Measurements from ENCODE around the gene RNF130. TPM values are rescaled to one million over a fixed set of nuclear protein-coding genes. Genes with fewer than 3 reads are reported as not detected.

RNF130 gene
- total and polyA plus RNA-seq, 9 of the 15 experiments (the other 6 are each of a cell fraction or from before 2014, with no cell fraction given): 5.8 to 39.4 (median 27.1) TPM

DNA sequence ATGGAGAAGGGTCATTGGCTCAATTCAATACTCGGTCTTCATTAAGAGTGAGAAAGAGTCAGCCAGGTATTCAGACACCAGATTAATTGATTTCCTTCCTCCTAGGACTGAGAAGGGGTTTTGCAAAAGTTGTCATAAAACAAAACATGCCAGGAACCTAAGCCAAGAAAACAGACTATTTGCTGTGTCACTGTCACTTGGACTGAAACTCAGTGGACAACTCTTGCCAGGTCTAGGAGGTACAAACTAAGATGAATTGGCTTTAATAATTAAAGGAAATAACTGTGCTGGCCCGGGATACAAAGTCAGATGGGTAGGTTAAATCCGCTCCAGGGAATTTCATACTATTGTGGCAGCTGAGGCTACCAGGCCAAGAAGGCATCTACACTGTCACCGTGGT lies 92.8 kb downstream of the RNF130 start:
- FAIRE-seq: no peak
- Histone ChIP-seq H3K79me2 (ENCODE audit: control insufficient read depth, insufficient read depth, low read length) (no peaks in the 10 kb centered on the region), H3K36me3 (ENCODE audit: control insufficient read depth, insufficient read depth, low read length) (peaks cover 3% of the 10 kb centered on the region; the same call in 2 of the 3 replicates), H3K27ac (ENCODE audit: extremely low read depth, low read depth, low read length) (no peak overlapping the region), H4K20me1 (replicated peaks; ENCODE audit: control insufficient read depth, insufficient read depth, low read length) (peaks cover 3% of the 10 kb centered on the region; the same call in 1 of the 2 replicates), H3K9me1 (ENCODE audit: control insufficient read depth, insufficient read depth, low read length) (no peaks in the 10 kb centered on the region), H3K9me3 (replicated peaks; ENCODE audit: control insufficient read depth, insufficient read depth, low read depth, low read length) (no peaks in the 10 kb centered on the region), H2AFZ (ENCODE audit: low read depth, low read length) (no peak overlapping the region), H3K27me3 (ENCODE audit: control insufficient read depth in 2 of 2, insufficient read depth in 2 of 2, low read length in 2 of 2) (no peaks in the 10 kb centered on the region), H3K4me3 (no peak overlapping the region), H3K4me1 (replicated peaks in 1 of 2; ENCODE audit: control insufficient read depth in 2 of 2, insufficient read depth in 2 of 2, low read length in 2 of 2) (peaks cover 4 to 7% of the 10 kb centered on the region in 2 experiments; a peak in 3 of 5 replicates), H3K4me2 (ENCODE audit: insufficient read depth, low read length) (no peak overlapping the region), H3K9ac (ENCODE audit: insufficient read depth in 1 of 2, low read depth in 2 of 2, low read length in 2 of 2) (no peak overlapping the region)
- peak; percentile 68 for TF ChIP-seq MAFG (tag; conservative IDR thresholded peaks at IDR 0.05)
- TF ChIP-seq, protein P1, sequence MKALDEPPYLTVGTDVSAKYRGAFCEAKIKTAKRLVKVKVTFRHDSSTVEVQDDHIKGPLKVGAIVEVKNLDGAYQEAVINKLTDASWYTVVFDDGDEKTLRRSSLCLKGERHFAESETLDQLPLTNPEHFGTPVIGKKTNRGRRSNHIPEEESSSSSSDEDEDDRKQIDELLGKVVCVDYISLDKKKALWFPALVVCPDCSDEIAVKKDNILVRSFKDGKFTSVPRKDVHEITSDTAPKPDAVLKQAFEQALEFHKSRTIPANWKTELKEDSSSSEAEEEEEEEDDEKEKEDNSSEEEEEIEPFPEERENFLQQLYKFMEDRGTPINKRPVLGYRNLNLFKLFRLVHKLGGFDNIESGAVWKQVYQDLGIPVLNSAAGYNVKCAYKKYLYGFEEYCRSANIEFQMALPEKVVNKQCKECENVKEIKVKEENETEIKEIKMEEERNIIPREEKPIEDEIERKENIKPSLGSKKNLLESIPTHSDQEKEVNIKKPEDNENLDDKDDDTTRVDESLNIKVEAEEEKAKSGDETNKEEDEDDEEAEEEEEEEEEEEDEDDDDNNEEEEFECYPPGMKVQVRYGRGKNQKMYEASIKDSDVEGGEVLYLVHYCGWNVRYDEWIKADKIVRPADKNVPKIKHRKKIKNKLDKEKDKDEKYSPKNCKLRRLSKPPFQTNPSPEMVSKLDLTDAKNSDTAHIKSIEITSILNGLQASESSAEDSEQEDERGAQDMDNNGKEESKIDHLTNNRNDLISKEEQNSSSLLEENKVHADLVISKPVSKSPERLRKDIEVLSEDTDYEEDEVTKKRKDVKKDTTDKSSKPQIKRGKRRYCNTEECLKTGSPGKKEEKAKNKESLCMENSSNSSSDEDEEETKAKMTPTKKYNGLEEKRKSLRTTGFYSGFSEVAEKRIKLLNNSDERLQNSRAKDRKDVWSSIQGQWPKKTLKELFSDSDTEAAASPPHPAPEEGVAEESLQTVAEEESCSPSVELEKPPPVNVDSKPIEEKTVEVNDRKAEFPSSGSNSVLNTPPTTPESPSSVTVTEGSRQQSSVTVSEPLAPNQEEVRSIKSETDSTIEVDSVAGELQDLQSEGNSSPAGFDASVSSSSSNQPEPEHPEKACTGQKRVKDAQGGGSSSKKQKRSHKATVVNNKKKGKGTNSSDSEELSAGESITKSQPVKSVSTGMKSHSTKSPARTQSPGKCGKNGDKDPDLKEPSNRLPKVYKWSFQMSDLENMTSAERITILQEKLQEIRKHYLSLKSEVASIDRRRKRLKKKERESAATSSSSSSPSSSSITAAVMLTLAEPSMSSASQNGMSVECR (CRISPR knock-in tag; IDR thresholded peaks at IDR 0.05): no peak
- TF ChIP-seq NFE2 (IDR thresholded peaks at IDR 0.05; ENCODE audit: low read depth): peak; percentile 48; the same call in 1 of the 2 replicates
- no peak for TF ChIP-seq ZFX (CRISPR knock-in tag; IDR thresholded peaks at IDR 0.05)
- TF ChIP-seq TRIM25 (IDR thresholded peaks at IDR 0.05; ENCODE audit: borderline replicate concordance): no peak
- TF ChIP-seq KLF16 (IDR thresholded peaks at IDR 0.05): no peak
- TF ChIP-seq C11orf30 (IDR thresholded peaks at IDR 0.05; ENCODE audit: low read depth): peak; percentile 11; the same call in 1 of the 2 replicates
- TF ChIP-seq, protein P2, sequence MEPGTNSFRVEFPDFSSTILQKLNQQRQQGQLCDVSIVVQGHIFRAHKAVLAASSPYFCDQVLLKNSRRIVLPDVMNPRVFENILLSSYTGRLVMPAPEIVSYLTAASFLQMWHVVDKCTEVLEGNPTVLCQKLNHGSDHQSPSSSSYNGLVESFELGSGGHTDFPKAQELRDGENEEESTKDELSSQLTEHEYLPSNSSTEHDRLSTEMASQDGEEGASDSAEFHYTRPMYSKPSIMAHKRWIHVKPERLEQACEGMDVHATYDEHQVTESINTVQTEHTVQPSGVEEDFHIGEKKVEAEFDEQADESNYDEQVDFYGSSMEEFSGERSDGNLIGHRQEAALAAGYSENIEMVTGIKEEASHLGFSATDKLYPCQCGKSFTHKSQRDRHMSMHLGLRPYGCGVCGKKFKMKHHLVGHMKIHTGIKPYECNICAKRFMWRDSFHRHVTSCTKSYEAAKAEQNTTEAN (CRISPR knock-in tag; IDR thresholded peaks at IDR 0.05): no peak
- ATAC-seq: no peak
- ChIA-PET CTCF (ENCODE audit: low intra/inter-chr PET ratio) (no interaction called here), POLR2A (no interaction called here)
- no peak for DNase-seq (ENCODE audit: extremely low read depth in 1 of 4, low spot score in 3 of 4)
- intact Hi-C loops (cut with micrococcal nuclease): no loop called here
- no TSS peak for BruUV-seq (replicated peaks)
- in situ Hi-C loops (cut with MboI): no loop called here
- WGBS (ENCODE audit: insufficient coverage, low coverage, missing lambda C conversion rate): 51% methylated on average over 4 of the region's 4 CpGs
